ENCODE measurements around the gene STRADA. TPM values are rescaled to one million over a fixed set of nuclear protein-coding genes. Genes with fewer than 3 reads are reported as not detected.
"Not testable (repeated sequence)": the region's sequence is repeated elsewhere in the genome, so short reads cannot be mapped to it uniquely, and the experiment has no call there.

The STRADA gene
- total RNA-seq, 4 donors from 2014 or later: 16.5 to 32.3 (median 22.4) TPM

GRCh38 chr17:63735691-63736090 lies 5.9 kb downstream of the STRADA start:
- no peak for TF ChIP-seq CTCF (IDR thresholded peaks at IDR 0.05)
- no peak for ATAC-seq (ENCODE audit: low FRiP score)

GRCh38 chr17:63722403-63722802 lies 19.2 kb downstream of the STRADA start:
- ATAC-seq (ENCODE audit: low FRiP score): no peak
- no peak for TF ChIP-seq CTCF (IDR thresholded peaks at IDR 0.05)
- no peak for DNase-seq (ENCODE audit: low spot score)

More at GRCh38 chr17:63735691-63736090, 5.9 kb downstream of the STRADA start:
- no peak for DNase-seq (ENCODE audit: low spot score)

GRCh38 chr17:63720194-63720593 lies 21.4 kb downstream of the STRADA start:
- not testable (repeated sequence) for DNase-seq (ENCODE audit: low spot score); ATAC-seq (ENCODE audit: low FRiP score)

- no peak for TF ChIP-seq CTCF (IDR thresholded peaks at IDR 0.05)
- ATAC-seq (ENCODE audit: low FRiP score) (no peak), DNase-seq (ENCODE audit: low spot score) (no peak)
Observed at GRCh38 chr17:63718988-63719387, 22.6 kb downstream of the STRADA start.

GRCh38 chr17:63716426-63716825 lies 25.2 kb downstream of the STRADA start:
- ATAC-seq (ENCODE audit: low FRiP score) (no peak), DNase-seq (ENCODE audit: low spot score) (no peak)
- TF ChIP-seq CTCF (IDR thresholded peaks at IDR 0.05): no peak

- TF ChIP-seq CTCF (IDR thresholded peaks at IDR 0.05): no peak
- ATAC-seq (ENCODE audit: low FRiP score) (no peak), DNase-seq (ENCODE audit: low spot score) (no peak)
Observed at GRCh38 chr17:63714550-63715277, 26.9 kb downstream of the STRADA start.

GRCh38 chr17:63709110-63709509 lies 32.5 kb downstream of the STRADA start:
- no peak for TF ChIP-seq CTCF (IDR thresholded peaks at IDR 0.05)
- DNase-seq (ENCODE audit: low spot score): no peak
- no peak for ATAC-seq (ENCODE audit: low FRiP score)
